NCI-H226 (cell line): Measurements from ENCODE around the gene EXT2.

Source experiments
- DNase-seq: peaks from one replicate; pipeline ENCODE4 v3.0.0-alpha.2; 2015

The EXT2 gene

GRCh38 chr11:44095506-44096359, at the start of gene EXT2:
TSS of gene EXT2 (plus strand) at chr11:44095678. CDS start at chr11:44107713, 12,035 bp downstream.
- peak; percentile 57 for DNase-seq

DNA sequence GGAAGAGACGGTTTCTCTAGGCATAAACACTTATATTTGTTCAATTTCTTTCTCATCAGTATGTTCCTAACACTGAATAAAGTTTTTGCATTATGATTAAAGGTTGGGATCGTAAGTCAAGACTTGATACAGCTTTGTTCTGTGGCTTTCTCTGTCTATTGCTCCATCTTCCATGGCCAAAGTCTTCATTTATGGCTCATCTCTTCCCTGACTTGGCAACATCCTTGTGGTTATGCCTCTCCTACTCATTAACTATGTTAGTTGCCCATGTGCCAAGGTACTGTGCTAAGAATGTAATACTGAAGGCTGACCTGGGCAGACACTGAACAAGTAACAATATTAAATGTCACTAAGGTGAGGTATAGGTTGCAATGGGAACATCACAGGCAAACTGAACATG, 49.3 kb upstream of the EXT2 start:
- DNase-seq = no peak

GRCh38 chr11:44047298-44047697, 48.2 kb upstream of the EXT2 start:
- no peak for DNase-seq

DNA sequence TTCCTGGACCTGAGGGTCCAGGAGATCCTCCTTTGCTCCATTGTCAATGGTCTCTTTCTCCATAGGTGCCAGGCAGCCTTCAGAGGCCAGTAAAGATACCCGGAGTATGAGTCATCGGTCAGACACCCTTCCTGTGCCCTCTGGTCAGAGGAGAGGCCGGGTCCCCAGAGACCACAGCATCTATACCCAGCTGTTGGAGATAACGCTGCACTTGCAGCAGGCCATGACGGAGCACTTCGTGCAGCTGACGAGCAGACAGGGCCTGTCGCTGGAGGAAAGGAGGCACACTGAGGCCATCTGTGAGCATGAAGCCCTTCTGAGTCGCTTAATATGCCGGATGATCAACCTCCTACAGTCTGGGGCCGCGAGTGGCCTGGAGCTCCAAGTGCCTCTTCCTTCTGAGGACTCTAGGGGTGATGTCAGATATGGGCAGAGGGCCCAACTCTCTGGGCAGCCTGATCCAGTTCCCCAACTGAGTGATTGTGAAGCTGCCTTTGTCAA, 47.5 kb upstream of the EXT2 start, which contains the start of gene ACCSL:
Gene ACCSL (plus strand): TSS at position 51 of the 501 bp plus-strand sequence. CDS start 56 bp downstream, at position 107.
- DNase-seq = no peak

DNA sequence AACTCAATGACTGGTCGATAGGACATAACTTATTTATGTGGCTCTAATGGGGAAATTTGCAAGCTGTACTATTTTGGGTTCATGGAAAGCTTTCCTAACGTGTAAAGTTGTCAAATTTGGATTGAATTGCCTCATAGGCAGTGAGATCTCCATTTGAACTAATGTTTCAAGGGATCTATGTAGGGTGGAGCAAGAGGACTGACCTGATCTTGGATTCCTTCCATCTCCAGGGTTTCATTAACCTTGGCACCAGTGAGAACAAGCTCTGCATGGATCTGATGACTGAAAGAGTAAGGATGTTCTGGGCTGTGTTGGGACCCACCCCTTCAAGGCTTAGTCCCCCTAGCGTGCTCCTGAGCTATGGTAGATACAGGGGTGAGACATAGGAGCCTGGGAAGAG, 45.6 kb upstream of the EXT2 start:
- DNase-seq = no peak

DNA sequence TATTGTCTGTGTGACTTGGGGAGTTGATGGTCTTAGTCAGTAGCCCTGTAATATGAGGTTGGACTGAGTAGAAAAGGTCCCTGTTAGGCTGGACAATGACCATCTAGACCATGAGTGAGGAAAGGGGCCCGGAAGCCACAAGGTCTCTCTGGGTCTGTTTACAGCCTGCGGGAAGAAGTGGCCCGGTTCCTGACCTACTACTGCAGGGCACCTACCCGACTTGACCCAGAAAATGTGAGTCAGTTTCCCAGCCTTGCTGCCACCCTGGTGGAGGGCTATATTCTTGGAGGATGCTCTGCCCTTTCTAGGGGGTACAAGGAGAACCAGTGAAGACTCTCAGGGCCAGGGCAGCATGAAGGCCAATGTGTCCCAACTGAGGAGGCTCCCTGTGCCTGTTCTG, 44.3 kb upstream of the EXT2 start:
- no peak for DNase-seq

DNA sequence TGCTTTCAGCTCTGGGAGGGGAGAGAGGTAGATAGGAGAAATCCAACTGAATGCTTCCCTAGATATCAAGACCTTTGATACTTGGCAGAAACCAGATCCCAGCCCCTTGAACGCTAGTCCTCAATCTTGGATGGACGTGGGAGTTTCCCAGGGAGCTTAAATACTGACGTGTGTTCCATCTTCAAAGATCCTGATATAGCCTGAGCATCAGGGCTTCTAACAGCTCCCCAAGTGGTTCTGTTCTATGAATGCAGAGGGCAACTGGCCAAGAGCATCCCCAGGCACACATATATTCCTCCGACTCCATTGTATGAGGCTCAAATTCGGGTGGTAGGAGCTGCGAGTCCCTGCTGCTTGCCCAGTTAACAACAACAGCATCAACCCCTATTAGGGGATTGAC, 38.1 kb upstream of the EXT2 start:
- no peak for DNase-seq

- no peak for DNase-seq
Observed at GRCh38 chr11:44058275-44058674, 37.2 kb upstream of the EXT2 start.

DNA sequence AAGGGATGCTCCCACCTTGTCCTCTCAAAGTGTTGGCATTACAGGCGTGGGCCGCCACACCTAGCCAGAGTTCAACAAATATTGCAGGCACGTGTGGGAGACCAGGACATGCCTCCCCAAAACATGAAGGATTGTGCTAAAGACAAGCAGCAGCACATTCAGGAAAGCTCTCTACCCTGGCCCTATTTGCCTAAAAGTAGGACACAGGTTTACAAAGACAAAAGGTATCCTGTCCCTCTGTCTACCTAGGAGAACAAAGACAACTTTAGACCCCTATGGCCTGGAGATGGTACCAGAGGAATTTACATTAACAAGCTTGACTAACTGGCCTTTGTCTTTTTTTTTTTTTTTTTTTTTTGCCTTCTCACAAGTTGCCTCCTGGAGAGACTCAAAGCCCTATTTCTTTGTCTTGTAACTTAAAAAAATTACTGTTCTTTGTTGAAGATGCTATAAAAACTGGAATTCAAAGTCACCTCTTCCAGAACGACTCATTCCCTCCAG, 30.3 kb upstream of the EXT2 start:
- DNase-seq = no peak

- DNase-seq = peak; percentile 80
Observed at GRCh38 chr11:44065841-44066731, 29.4 kb upstream of the EXT2 start, which contains the start of gene ACCS. TSS of gene ACCS (plus strand) at chr11:44066270. CDS start at chr11:44067628, 1,358 bp downstream.

DNA sequence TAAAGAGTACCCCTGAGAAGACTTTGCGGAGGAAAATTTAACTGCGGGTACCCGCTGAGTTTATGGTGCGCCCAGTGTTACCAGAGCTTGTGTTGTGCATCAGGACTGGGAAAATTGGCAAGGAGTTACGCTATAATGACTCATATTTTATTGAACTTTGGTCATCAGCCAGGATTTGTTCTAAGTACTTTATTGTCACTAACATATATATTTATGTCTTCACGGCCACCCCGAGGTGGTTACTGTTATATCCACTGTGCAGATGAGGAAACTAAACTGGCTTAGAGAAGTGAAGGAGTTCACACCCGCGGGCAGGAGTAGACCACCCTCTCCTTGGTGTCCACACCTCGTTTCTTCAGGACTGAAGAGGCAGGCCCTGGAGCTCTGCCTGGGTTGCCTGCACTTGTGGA, 28.7 kb upstream of the EXT2 start:
- DNase-seq = no peak

DNA sequence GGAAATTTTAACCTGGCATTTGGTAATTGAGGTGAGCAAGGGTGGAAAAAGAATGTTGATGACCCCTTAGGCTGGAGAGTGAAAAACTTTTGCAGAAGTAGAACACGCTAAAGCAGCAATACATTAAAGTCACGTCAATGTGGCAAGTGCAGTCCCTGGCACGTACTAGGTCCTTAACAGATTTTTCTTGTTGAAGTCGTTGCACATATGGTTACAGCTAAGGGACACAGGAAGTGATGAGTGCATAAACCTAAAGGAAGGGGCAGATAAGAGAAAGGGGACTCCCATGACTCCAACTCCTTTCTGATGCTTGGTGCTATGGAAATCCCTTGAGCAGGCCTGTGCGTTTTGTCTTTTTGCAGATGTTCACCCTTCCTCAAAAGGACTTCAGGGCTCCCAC, 28.2 kb upstream of the EXT2 start:
- DNase-seq = no peak

DNA sequence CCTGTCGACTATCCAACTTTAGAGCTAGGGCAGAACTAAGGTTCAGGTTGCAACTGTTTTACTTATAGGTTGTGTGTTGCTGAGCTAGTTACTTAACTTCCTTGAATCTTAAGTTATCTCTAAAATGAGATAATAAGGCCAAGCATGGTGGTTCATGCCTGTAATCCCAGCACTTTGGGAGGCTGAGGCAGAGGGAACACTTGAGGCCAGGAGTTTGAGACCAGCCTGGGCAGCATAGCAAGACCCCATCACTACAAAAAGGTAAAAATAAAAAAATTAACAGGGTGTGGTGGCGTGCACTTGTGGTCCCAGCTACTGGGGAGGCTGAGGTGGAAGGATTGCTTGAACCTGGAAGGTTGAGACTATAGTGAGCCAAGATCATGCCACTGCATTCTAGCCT, 27.3 kb upstream of the EXT2 start:
- no peak for DNase-seq

GRCh38 chr11:44071157-44071556, 24.3 kb upstream of the EXT2 start:
- DNase-seq = no peak

- no peak for DNase-seq
Observed at GRCh38 chr11:44072757-44073658, 22.5 kb upstream of the EXT2 start.

DNA sequence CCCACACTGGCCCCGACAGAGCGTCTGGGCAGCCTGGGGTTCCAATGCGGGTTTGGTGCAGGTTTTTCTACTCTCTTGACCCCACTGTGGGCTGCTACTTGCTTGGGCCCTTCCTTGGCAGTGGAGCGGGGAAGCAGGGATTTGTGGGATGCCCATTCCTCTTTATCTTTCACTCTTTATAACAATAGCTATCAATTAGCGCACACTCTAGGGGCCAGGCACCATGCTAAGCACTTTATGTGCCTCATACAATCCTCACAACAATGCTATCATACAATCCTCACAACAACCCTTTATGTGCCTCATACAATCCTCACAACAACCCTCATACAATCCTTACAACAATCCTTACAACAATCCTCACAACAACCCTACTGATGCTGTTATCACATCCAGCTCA, 16.7 kb upstream of the EXT2 start:
- DNase-seq = no peak

GRCh38 chr11:44079376-44079775, 16.1 kb upstream of the EXT2 start:
- DNase-seq = no peak

GRCh38 chr11:44080951-44081350, 14.5 kb upstream of the EXT2 start:
- DNase-seq = no peak

DNA sequence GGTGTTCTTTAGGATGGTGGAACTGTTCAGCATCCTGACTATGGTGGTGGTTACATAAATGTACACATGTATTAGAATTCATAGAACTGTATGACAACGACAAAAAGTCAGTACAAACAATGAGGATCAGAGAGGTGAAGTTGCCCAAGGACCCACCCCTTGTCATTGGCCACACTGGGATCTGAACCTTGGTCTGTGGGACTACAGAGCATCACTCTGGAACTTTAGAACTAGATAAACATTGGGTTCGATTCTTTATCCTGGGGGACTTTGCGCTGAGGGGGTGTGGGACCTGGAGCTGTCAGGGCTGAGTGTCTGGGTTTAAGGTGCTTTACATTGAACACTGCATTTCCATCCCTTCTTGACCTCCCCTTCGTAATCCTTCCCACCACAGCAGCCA, 12.8 kb upstream of the EXT2 start:
- DNase-seq = no peak

DNA sequence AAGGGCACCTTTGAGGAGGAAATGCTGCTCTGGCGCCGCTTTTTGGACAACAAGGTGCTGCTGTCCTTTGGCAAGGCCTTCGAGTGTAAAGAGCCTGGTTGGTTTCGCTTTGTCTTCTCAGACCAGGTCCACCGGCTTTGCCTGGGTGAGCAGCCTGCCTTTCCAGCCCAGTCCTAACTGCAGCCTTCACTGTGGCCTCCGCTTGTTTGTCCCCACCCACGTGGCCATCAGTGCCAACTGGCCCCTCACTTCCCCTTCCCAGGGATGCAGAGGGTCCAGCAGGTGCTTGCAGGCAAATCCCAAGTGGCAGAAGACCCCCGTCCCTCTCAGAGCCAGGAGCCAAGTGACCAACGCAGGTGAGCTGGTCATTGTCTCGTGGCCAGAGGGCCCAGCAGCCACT, 12.0 kb upstream of the EXT2 start:
- DNase-seq = no peak

GRCh38 chr11:44083906-44084305, 11.6 kb upstream of the EXT2 start:
- DNase-seq = no peak

DNA sequence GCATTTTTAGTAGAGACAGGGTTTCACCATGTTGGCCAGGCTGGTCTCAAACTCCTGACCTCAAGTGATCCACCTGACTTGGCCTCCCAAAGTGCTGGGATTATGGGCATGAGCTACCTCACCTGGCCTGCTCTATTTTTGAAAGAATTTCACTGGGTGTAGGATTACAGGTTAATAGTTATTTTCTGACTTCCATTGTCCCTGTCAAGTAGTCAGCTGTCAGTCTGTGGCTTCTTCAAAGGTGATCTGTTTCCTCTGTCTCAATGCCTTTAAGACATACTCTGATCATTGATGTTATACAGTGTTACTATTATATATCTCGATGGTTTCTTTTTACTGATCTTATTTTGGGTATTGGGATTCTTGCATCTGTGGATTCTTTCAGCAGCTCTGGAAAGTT, 10.1 kb upstream of the EXT2 start:
- DNase-seq = no peak
